Measurements from ENCODE around the gene ZBTB20. TPM values are rescaled to one million over a fixed set of nuclear protein-coding genes. Genes with fewer than 3 reads are reported as not detected.

ZBTB20 gene
- total and polyA plus RNA-seq, 2 donors (not counting 1 experiment from before 2014, with no cell fraction given) = 4.0 to 22.5 TPM

DNA sequence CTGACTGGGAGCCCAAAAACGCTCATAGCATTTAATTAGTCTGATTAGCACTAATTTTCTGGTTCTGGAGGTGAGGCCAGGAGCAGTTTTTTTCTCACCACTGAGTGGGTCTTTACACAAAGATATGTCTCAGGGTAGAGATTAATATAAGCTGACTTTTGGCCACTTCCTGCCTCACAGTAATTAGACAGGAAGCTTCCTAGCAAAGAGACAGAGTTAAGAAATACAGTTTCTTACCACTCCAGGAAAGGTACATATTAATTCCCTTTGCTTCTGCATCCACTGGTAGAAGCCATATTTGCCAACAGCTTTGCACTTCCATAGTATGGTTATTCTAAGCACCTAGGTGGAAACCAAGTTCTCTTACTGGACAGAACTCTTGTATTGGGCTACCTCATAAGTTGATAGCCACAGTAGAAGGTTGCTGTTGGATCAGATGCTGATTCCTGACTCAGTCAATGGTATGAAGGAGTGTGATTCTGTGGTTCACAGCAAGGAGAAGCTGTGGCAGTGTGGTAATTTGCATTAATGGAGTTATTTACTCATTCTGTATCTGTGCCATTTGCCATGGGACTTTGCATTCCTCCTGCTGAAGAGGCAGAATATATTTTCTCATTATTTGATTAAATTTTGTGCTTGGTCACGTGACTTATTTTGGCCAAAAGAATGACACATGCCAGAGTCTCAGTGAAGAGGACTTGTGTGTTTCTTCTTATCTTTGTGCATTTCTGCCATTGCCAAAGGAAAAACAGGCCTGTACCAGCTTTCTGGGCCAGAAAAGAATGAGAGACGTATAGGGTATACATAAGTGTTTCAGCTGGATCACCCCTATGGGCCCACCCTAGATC, 17.5 kb upstream of the ZBTB20 start:
- Histone ChIP-seq H3K9ac (ENCODE audit: insufficient read depth, low read length) (no peak overlapping the region), H3K27ac (ENCODE audit: insufficient read depth, low read length) (no peak overlapping the region), H3K4me3 (replicated peaks in 1 of 4; ENCODE audit: control extremely low read depth in 1 of 4, insufficient read depth in 1 of 4, low read depth in 3 of 4, low read length in 4 of 4) (no peak overlapping the region), H3K4me1 (ENCODE audit: control insufficient read depth, extremely low read depth, insufficient read depth, low read length) (no peaks in the 10 kb centered on the region), H3K27me3 (ENCODE audit: control insufficient read depth, insufficient read depth, low read length) (no peaks in the 10 kb centered on the region), H3K36me3 (ENCODE audit: control insufficient read depth, insufficient read depth, low read length) (no peaks in the 10 kb centered on the region), H2AFZ (ENCODE audit: low read length) (no peak overlapping the region), H3K79me2 (ENCODE audit: control insufficient read depth, insufficient read depth, low read length) (no peaks in the 10 kb centered on the region), H4K20me1 (ENCODE audit: control insufficient read depth, extremely low read depth, insufficient read depth, low read length) (no peaks in the 10 kb centered on the region), H3K4me2 (ENCODE audit: extremely low read depth, insufficient read depth, low read length) (no peak overlapping the region), H3K9me3 (ENCODE audit: control insufficient read depth, insufficient read depth, low read depth, low read length) (no peaks in the 10 kb centered on the region)
- peak in 1 of 2 donors; percentile 36 for DNase-seq (ENCODE audit: low read depth in 2 of 2)
- no peak for TF ChIP-seq EZH2 (IDR thresholded peaks at IDR 0.05; ENCODE audit: low read length, missing control alignments)
- TF ChIP-seq, protein P1, sequence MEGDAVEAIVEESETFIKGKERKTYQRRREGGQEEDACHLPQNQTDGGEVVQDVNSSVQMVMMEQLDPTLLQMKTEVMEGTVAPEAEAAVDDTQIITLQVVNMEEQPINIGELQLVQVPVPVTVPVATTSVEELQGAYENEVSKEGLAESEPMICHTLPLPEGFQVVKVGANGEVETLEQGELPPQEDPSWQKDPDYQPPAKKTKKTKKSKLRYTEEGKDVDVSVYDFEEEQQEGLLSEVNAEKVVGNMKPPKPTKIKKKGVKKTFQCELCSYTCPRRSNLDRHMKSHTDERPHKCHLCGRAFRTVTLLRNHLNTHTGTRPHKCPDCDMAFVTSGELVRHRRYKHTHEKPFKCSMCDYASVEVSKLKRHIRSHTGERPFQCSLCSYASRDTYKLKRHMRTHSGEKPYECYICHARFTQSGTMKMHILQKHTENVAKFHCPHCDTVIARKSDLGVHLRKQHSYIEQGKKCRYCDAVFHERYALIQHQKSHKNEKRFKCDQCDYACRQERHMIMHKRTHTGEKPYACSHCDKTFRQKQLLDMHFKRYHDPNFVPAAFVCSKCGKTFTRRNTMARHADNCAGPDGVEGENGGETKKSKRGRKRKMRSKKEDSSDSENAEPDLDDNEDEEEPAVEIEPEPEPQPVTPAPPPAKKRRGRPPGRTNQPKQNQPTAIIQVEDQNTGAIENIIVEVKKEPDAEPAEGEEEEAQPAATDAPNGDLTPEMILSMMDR (conservative IDR thresholded peaks at IDR 0.05 in 1 of 2, IDR thresholded peaks at IDR 0.05 in 1 of 2; ENCODE audit: low read depth in 1 of 2, low read length in 2 of 2) = no peak

DNA sequence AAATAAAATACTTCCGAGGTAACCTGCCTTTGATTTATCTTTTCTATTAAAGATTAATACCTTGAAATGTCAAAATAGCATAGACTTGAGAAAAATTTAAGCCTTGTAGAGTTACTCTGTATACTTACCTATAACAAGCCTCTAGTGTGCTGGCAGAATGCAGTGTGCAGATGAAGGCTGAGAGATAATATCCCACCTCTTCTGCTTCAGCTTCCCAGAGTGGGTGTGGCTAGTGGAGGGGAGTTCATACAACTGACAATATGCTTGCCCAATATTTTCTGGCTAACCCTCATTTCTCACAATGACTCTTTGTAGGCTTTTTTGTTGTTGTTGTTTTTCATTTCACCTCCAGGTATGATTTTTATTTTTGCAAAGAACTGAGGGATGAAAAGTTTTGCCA, 15.7 kb upstream of the ZBTB20 start:
- Histone ChIP-seq H2AFZ (ENCODE audit: low read length) (no peak overlapping the region), H3K9me3 (ENCODE audit: control insufficient read depth, insufficient read depth, low read depth, low read length) (no peaks in the 10 kb centered on the region), H3K4me2 (ENCODE audit: extremely low read depth, insufficient read depth, low read length) (no peak overlapping the region), H4K20me1 (ENCODE audit: control insufficient read depth, extremely low read depth, insufficient read depth, low read length) (no peaks in the 10 kb centered on the region), H3K9ac (ENCODE audit: insufficient read depth, low read length) (no peak overlapping the region), H3K36me3 (ENCODE audit: control insufficient read depth, insufficient read depth, low read length) (no peaks in the 10 kb centered on the region), H3K27me3 (ENCODE audit: control insufficient read depth, insufficient read depth, low read length) (no peaks in the 10 kb centered on the region), H3K4me1 (ENCODE audit: control insufficient read depth, extremely low read depth, insufficient read depth, low read length) (no peaks in the 10 kb centered on the region), H3K4me3 (replicated peaks in 1 of 4; ENCODE audit: control extremely low read depth in 1 of 4, insufficient read depth in 1 of 4, low read depth in 3 of 4, low read length in 4 of 4) (no peak overlapping the region), H3K27ac (ENCODE audit: insufficient read depth, low read length) (no peak overlapping the region), H3K79me2 (ENCODE audit: control insufficient read depth, insufficient read depth, low read length) (no peaks in the 10 kb centered on the region)
- TF ChIP-seq EZH2 (IDR thresholded peaks at IDR 0.05; ENCODE audit: low read length, missing control alignments) = no peak
- TF ChIP-seq, protein P1 (conservative IDR thresholded peaks at IDR 0.05 in 1 of 2, IDR thresholded peaks at IDR 0.05 in 1 of 2; ENCODE audit: low read depth in 1 of 2, low read length in 2 of 2) = no peak
- DNase-seq (ENCODE audit: low read depth in 2 of 2) = no peak

DNA sequence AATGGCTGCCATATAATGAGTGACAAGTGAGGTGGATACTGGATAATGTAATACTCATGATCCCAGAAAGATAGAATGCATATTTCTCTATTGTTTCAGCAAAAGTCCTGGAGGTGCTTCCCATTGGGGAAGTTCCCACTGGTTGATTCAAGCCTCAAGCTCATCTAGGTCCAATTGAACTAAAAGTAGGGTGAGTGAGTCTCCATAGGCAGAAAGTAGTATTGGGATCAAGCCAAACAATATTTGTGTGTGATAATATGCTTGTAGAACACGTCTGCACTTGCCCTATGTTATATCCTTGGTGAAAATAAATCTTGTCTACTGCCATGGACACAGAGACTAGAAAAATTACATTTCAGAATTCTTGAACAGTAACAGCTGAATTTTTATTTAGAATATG, 14.8 kb upstream of the ZBTB20 start:
- Histone ChIP-seq H3K79me2 (ENCODE audit: control insufficient read depth, insufficient read depth, low read length) (no peaks in the 10 kb centered on the region), H3K4me3 (replicated peaks in 1 of 4; ENCODE audit: control extremely low read depth in 1 of 4, insufficient read depth in 1 of 4, low read depth in 3 of 4, low read length in 4 of 4) (no peak overlapping the region), H3K9ac (ENCODE audit: insufficient read depth, low read length) (no peak overlapping the region), H3K4me1 (ENCODE audit: control insufficient read depth, extremely low read depth, insufficient read depth, low read length) (no peaks in the 10 kb centered on the region), H3K4me2 (ENCODE audit: extremely low read depth, insufficient read depth, low read length) (no peak overlapping the region), H3K36me3 (ENCODE audit: control insufficient read depth, insufficient read depth, low read length) (no peaks in the 10 kb centered on the region), H3K27me3 (ENCODE audit: control insufficient read depth, insufficient read depth, low read length) (no peaks in the 10 kb centered on the region), H3K9me3 (ENCODE audit: control insufficient read depth, insufficient read depth, low read depth, low read length) (no peaks in the 10 kb centered on the region), H2AFZ (ENCODE audit: low read length) (no peak overlapping the region), H4K20me1 (ENCODE audit: control insufficient read depth, extremely low read depth, insufficient read depth, low read length) (no peaks in the 10 kb centered on the region), H3K27ac (ENCODE audit: insufficient read depth, low read length) (no peak overlapping the region)
- no peak for DNase-seq (ENCODE audit: low read depth in 2 of 2)
- TF ChIP-seq EZH2 (IDR thresholded peaks at IDR 0.05; ENCODE audit: low read length, missing control alignments) = no peak
- TF ChIP-seq, protein P1 (conservative IDR thresholded peaks at IDR 0.05 in 1 of 2, IDR thresholded peaks at IDR 0.05 in 1 of 2; ENCODE audit: low read depth in 1 of 2, low read length in 2 of 2) = no peak
